GM21367 (cell line): ENCODE data around the gene TAP2.

ENCODE experiments used
- ATAC-seq: cut with Tn5 transposase; IDR thresholded peaks from one replicate; pipeline ENCODE4 v1.9.1; 2021; ENCODE audit not compliant: unreplicated experiment

The TAP2 gene

DNA sequence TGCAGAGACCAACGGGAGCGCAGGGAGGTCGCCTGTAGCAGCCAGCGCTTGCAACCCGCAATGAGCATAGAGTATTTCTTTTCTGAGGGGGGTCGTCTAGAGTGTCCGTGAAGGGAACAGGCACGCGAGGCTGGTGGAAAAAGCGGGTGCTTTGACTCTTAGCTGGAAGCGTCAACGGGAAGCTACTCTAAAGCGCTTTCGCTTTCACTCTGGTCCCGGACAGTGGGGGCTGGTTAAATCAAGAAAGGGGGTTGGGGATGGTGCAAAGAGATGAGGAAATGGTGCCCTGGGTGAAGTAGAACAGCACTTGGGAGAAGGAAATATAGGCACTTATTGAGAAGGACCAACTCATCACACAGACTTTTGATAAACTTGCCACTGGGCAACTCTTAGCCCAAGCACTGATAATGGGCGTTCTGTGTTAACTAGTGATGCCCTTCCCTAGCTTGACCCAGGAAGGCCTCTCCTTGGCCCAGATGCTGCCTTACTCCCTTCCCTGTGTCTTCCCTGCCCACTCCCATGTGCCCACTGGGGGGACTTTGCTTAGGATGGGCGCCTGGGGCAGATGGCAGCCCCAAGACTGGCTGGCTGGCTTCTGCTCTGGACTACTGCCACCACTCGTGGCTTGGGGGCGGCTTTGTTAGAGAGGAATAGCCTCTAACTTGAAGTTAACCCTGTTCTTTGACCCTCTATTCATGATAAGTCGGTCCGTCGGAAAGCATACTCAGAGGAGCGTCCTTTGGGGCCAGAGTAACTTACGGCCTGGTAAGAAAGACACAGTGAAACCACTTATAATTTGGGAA is 16.0 kb upstream of the TAP2 start:
- ATAC-seq = no peak

DNA sequence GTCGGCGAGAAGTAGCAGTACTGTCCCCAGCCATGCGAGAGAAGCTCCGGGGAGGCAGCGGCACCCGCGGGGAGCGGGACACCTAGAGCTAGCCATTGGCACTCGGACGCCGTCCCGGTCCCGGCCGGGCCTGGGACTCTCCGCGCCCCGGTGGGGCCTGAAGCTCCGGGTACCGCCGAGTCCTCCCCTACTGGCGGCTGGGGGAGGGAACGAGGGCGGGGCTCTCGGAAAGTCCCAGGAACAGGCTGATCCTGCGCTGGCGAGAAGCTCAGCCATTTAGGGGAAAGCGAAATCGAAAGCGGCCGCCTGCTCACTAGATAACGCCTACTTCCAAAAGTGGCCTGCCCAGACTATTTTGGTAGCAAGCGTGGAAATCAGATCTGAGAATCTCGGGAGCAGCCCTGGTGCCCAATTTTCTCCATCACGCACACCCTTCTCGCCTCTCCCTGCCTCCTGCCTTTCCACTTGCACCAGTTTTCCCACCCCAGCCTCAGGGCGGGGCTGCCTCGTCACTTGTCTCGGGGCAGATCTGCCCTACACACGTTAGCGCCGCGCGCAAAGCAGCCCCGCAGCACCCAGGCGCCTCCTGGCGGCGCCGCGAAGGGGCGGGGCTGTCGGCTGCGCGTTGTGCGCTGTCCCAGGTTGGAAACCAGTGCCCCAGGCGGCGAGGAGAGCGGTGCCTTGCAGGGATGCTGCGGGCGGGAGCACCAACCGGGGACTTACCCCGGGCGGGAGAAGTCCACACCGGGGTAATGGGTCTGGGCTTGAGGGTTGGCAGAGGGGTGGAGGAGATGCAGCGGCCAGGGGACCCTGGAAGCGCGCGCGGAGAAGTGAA is 15.2 kb upstream of the TAP2 start, which contains the start of the genes PSMB9 and TAP1:
Gene PSMB9, plus strand, starts transcription at position 652 of the 835 bp plus-strand sequence. Its CDS starts 38 bp downstream, at position 690.
Gene TAP1, minus strand, starts transcription at position 164 of the 835 bp plus-strand sequence. Its CDS starts 68 bp downstream, at position 96.
- peak; percentile 68 for ATAC-seq

DNA sequence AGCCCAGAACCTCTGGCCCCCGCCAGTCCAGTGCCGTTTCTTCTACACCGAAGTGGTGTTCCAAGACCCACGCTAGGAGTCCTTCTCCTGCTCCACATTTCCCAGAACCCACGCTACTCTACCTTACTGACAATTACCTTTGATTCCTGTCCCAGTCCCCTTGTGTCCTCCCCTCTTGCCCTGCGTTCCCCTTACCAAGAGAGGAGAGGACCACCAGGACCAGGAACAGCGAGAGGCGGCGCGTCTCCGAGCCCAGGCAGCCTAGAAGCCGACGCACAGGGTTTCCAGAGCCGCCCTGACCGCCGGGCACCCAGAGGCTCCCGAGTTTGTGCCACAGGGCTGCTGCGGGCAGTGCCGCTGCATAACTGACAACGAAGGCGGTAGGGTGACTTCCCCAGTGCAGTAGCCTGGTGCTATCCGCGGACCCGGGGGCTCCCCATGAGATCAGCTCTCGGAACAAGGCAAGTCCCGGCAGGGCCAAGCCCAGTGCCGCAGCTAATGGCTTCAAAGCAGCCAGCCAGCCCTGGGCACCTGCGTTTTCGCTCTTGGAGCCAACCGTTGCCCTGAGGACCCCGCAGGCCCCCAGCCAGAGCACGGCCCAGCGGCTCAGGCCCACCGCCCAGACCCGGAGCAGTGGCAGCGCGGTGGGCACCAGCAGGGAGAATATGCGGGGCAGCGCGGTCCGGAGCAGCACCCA is 14.5 kb upstream of the TAP2 start:
- peak; percentile 28 for ATAC-seq

DNA sequence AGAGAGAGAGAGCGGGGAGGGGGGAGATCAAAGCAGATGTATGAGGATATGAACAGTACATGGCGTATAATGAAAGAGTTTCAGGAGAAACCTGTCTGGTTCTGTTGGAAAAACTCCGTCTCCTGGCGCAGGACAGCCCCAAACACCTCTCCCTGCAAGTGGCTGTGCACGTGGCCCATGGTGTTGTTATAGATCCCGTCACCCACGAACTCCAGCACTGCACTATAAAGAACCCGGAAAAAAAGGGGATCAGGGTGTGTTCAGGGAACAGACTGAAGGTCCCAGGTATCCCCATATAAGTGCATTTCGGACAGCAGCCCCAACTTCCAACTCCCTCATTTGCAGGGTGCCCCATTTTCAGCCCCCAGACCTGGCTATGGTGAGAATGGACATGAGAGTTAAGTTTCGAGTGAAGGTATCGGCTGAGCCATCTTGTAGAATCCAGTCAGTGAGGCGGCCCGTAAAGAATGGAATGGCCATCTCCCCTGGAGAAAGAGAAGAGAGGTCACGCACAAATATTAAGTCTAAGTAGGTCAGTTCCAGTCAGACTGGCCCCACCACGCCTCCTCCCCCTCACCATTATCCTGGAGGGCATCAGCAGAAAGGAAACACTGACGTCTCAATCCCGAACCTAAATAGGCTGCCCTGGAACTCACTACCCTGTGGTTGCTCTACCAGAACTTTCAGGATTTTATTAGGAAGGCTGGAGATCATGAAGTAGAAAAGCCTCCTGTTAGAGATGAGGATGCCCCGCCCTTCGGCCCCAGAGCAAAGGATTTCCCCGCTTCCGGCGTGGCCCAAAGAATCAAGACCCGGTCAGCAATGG is 13.7 kb upstream of the TAP2 start:
- ATAC-seq = no peak

DNA sequence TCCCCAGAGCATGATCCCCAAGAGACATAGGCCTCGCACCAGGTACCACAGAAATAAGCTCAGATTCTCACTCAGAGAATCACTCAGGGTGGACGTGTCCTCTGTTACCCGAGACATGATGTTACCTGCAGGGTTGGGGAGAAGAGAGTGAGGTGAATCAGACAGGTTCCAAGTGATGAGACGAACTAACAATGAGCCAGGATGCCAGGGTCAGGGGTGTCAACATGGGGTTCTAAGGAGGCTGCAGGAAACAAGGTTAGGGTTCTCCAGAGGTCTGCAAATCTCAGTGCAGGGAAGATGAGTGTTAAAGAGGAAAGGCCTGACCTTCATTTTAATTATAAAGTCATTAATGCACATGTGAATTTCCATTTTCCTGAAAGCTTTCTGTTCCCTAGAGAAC is 12.5 kb upstream of the TAP2 start:
- ATAC-seq = no peak

DNA sequence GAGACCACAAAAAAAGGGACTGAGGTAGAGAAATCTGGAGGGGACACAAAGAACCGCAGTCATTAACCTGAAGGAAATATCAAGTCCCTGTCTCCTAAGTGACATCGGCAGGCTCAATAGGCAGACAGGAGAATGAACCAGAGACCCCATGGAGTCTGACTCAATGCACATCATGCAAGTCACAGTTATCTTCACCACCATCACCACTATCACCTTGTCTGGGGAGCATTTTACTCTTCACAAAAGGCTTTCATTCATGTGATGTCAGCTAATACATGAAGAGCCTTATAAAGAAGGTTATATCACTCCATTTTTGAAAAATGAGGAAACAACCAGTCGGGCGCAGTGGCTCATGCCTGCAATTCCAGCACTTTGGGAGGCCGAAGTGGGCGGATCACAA is 10.6 kb upstream of the TAP2 start:
- ATAC-seq = no peak

DNA sequence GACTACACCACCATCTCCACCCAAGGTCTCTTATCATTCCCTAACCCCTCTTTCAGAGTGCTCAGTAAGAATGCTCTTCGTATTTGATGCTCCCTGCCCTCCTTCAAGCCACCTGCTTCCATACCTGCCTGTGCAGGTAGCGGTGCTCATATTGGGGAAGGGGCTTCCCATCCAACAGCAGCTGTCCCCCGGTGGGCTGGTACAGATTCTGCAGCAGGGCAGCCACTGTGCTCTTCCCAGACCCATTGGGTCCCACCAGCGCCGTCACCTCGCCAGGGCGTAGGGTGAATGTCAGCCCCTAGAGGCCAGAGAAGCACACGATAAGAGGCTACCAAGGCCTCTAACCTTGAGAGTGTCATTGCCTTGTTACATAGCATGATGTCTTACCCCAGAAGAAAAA is 9.3 kb upstream of the TAP2 start:
- no peak for ATAC-seq

DNA sequence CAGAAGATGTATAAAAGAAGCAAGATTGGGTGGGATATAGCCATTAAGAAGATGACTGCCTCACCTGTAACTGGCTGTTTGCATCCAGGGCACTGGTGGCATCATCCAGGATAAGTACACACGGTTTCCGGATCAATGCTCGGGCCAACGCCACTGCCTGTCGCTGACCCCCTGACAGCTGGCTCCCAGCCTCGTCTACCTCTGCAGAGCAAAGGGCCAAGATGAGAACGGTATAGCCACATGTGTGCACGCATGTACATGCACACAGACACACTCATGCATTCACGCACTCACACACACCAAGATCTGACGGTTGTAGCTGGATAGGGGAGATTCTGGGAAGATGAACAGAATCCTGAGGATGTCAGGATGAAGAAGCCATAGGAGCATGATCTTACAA is 8.5 kb upstream of the TAP2 start:
- no peak for ATAC-seq

DNA sequence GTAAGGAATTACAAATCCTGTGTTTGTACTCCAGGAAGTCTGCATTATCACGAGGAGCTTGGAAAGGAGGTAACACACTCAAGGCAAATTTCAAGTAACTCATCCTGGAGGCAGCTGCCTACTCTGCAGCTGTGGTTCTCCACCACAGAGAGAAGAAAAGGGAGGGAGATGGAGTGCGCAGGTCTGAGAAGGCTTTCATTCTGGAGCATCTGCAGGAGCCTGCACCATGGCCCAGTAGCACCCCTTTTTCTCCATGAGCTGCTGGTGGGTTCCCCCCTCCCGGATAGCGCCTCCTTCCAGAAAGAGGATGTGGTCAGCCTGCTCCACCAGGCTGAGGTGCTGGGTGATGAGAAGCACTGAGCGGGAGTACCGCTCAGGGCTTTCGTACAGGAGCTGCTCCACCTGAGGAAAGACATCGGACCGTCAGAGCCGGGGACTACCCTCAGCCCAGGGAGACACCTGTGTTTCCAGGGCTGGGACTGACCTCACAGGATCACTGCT is 6.9 kb upstream of the TAP2 start:
- ATAC-seq = no peak

DNA sequence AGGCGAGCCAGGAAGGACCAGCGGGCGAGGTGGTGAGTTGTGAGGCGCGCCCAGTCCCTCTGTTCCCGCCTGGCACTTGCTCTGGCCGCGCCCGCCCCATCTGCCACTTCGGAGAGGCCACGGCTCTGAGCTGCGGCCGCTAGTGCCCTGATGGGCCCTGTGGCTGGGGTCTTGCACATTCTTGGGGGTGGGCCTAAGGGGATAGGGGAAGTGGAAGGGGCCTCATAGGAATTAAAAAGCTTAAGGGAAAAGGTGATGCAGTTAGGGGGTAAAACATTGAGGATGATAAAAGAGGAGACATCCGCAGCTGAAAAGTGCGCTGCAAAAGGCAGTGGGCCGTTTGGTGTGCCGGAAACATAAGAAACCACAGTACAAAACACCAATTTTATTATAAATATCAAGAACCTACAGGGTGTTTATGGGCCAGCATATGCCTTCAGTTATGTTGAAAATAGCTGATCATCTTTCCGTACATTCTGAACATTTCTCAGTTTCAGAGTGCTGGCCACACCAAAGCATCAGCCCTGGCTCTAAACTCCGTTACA is 6.4 kb upstream of the TAP2 start:
- no peak for ATAC-seq

DNA sequence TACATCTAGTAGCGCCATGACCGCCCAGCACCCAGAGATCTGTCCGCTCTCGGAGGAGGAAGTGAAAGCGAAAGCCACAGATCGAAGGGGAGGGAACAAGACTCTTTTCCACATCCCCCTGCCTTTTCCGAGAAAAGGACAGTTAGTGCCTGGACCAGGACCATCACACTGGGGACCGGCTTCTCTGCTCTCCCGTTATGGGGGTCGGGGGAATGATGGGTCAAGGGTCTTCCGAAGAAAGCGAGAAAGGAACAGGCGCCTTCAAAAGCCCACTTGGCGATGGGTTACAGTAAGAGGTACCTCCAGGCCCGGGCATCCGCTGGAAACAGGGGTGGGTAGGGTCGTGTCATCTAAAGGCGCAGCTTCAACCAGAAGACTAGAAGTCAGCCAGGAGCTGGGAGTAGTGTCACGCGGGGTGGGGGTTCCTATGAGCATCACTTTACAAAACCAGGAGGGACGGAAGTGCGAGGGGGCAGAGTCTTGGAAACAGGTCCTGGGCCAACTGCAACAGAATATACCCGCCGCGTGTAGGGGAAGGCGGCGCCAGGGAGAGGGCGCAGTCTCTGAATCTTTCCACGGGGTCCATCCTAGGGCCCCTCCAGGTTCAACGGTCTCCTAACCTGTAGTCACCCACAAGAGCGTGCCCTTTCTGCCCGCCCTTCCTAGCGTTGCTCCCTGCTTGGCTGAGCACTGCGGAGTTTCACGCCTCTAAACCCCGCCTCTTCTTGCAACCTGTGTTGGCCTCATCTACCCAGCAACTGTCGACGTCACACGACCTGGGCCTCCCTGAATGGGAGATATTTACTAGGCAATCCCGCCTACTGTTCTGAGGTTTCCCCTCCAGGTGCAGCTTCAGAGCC is 5.7 kb upstream of the TAP2 start, which contains the start of gene PSMB8:
Gene PSMB8, minus strand, starts transcription at position 69 of the 860 bp plus-strand sequence. Its CDS starts 51 bp downstream, at position 18.
- peak; percentile 47 for ATAC-seq

DNA sequence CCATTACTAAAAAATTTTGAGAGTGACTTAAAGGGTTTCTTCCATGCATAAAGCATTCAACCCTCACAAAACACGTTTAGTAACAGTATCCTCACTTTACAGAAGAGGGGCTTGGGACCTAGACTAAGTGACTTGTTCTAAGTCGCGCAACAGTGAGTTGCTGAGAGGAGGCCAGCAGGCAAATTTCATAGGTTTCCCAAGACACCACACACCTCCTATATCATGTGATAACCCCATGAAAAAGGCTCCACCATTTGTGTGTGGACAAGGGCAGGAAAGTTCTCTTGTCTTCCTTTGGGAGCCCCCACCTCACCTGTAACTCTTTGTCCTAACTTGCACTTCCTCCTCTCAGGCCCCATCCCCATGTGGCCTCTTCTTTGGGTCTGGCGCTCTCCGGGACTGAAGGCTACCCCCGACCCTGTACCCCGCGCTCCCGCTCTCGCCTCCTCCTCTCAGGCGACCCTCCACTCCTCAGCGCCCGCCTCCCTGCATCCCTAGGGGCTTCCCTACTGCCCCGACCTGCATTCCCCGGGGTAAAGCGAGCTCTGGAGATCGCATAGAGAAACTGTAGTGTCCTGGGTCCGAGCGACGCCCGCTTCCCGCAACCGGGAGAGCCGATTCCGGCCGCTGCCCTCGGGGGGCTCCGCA is 4.9 kb upstream of the TAP2 start:
- ATAC-seq = no peak

DNA sequence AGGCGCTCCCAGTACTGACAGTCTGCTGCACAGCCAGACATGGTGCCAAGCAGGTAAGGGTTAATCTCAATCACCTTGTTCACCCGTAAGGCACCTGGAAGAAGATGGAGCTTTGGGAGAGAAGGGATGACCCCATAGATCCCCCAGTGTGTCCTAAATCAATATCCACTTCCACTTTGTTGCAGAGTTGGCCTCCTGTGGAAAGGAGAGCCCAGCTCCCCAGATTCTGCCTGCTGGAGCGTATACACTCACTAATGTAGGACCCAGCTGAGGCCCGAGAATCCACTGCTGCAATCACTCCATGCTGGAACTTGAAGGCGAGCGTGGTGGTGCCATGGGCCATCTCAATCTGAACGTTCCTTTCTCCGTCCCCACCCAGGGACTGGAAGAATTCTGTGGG is 4.2 kb upstream of the TAP2 start:
- no peak for ATAC-seq

DNA sequence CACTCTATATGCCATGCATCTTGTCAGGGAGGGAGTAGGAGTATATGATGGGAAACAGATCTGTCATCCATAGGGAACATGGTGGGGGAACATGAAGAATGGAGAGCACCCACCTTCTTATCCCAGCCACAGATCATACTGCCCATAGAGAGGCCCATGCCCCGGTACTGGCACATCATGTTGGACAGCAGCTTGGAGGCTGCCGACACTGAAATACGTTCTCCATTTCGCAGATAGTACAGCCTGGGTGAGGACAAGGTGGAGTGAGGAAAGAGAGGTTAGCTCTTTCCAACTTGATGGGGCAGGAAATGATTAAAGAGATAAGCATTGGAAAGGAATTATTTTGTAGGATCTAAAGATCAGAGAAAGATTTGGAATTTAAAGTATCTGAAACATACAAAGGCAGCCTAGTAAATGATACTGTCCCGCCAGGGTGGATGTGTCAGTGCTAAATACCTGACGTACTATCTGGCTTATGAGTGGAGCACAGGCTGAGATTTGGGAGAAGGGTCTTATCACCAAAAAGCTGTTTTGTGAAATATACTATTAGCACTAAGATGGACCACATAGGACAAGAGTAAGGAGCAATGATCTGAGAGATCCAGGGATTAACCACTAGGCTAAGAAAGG is 3.6 kb upstream of the TAP2 start:
- no peak for ATAC-seq

DNA sequence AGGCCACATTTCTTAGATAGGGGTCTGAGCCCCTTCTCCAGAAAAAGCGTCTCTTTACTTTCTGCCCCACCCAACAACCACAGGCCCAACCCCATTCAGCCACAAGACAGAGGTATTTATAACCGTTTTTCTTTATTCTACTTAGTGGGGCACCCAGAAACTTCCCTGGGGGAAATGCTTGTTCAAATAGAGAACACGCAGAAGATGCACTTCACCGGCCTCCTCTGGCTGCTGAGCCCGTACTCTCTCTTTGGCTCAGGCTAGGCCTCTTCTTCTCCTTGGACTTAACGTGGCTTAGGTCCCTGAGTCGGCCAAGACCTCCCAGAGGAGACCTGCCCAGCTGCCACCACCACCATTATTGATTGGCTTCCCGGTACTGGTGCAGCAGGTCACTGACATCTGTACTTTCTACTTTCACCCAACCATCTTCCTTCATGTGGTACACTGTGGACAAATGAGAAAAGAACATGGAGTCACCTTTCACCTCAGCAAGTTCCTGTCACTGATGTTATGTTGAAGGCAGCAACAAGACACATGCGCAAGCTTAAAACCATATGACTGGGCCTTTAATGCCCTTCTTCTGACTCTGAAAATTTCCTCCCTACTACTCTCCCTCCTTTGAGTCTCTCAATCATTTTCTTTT is 2.2 kb upstream of the TAP2 start:
- no peak for ATAC-seq

DNA sequence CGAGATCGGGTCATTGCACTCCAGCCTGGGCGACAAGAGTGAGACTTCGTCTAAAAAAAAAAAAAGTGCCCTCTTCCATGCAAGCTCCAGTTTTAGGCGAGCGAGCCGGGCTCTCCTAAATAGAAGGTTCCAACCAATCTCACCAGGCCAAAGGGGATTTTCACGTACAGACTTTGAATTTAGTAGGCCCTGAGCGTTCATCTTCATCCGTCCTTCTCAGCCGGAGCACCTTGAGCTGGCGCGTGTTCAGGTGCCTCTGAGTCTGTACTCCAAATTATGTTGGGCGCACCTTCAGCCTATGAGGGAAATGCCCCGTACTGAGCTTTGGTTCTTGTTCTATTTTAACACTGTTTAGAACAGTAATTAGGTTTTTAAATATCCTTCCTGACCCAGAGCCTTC is 817 bp upstream of the TAP2 start:
- no peak for ATAC-seq

DNA sequence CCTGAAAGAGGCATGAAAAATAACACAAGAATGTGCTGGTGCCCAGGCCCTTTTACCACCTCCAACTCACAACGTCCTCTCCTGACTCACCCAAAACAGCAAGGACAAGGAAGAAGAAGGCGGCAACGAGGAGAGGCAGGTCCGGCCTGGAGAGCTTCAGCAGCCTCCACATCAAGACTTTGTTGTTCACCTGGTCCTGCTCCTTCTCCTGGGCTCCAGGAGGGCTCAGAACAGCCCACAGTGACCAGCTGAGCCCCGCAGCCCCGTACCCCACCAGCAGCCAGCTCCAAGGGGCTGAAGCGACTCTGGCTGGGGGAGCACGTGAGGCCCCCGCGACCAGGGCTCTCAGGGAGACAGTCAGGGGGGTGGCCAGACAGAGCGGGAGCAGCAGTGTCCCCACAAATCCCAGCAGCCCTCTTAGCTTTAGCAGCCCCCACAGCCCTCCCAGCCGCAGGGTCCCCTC is 857 bp downstream of the TAP2 start:
- no peak for ATAC-seq
